GM23338 (cell line): ENCODE data around the gene FKRP. TPM values are rescaled to one million over a fixed set of nuclear protein-coding genes. Genes with fewer than 3 reads are reported as not detected.

Source experiments
- ATAC-seq: fragments of 200-7000 bp; cut with Tn5 transposase; 3 replicates; pipeline ENCODE4 v1.9.1; 2020
- DNase-seq: peaks from one replicate; pipeline ENCODE4 v3.0.0-alpha.2; 2015; ENCODE audit warnings: low spot score
- H2AFZ ChIP-seq: fragments of 200-600 bp; sonication (generic); 2 replicates; pipeline ENCODE4 v1.8.0; 2016; ENCODE audit warnings: antibody characterized with exemption, mild to moderate bottlenecking, moderate library complexity
- H3F3A ChIP-seq: fragments of 200-600 bp; sonication (generic); replicated peaks from 2 replicates; pipeline ENCODE4 v1.8.0; 2017; ENCODE audit warnings: antibody characterized with exemption, mixed run types, low read depth
- H3K27ac ChIP-seq: fragments of 200-600 bp; sonication (generic); 2 replicates; pipeline ENCODE4 v1.6.1; 2016; ENCODE audit warnings: low read depth
- H3K27me3 ChIP-seq: fragments of 200-600 bp; sonication (generic); 2 replicates; pipeline ENCODE4 v1.8.0; 2016; ENCODE audit warnings: mild to moderate bottlenecking, mixed run types, moderate library complexity; ENCODE audit not compliant: insufficient read depth
- H3K36me3 ChIP-seq: fragments of 200-600 bp; sonication (generic); 2 replicates; pipeline ENCODE4 v1.8.0; 2016; ENCODE audit warnings: mild to moderate bottlenecking; ENCODE audit not compliant: insufficient read depth
- H3K4me1 ChIP-seq: fragments of 200-600 bp; sonication (generic); 2 replicates; pipeline ENCODE4 v1.8.0; 2016; ENCODE audit warnings: mild to moderate bottlenecking, moderate library complexity; ENCODE audit not compliant: insufficient read depth
- H3K4me2 ChIP-seq: fragments of 200-600 bp; sonication (generic); 2 replicates; pipeline ENCODE4 v1.7.1; 2017; ENCODE audit warnings: mixed run types
- H3K4me3 ChIP-seq: fragments of 200-600 bp; sonication (generic); 2 replicates; pipeline ENCODE4 v1.6.1; 2016; ENCODE audit warnings: mixed run types
- H3K79me2 ChIP-seq: fragments of 200-600 bp; sonication (generic); replicated peaks from 2 replicates; pipeline ENCODE4 v1.8.0; 2017; ENCODE audit warnings: mild to moderate bottlenecking; ENCODE audit not compliant: insufficient read depth
- H3K9me2 ChIP-seq: fragments of 200-600 bp; sonication (generic); 2 replicates; pipeline ENCODE4 v1.8.0; 2017; ENCODE audit not compliant: insufficient read depth
- H4K20me1 ChIP-seq: fragments of 200-600 bp; sonication (generic); replicated peaks from 2 replicates; pipeline ENCODE4 v1.8.0; 2017; ENCODE audit warnings: mild to moderate bottlenecking; ENCODE audit not compliant: insufficient read depth
- H3K27ac Mint-ChIP-seq: 2 replicates; pipeline ENCODE4 v1.8.0; 2020; ENCODE audit warnings: inconsistent platforms, mild to moderate bottlenecking, moderate library complexity, mixed read lengths
- H3K27me3 Mint-ChIP-seq: 3 replicates; pipeline ENCODE4 v1.8.0; 2022; ENCODE audit warnings: low read depth, mild to moderate bottlenecking, moderate library complexity, mixed read lengths, inconsistent platforms; ENCODE audit not compliant: insufficient read depth, poor library complexity
- H3K36me3 Mint-ChIP-seq: 3 replicates; pipeline ENCODE4 v1.8.0; 2021; ENCODE audit warnings: low read depth, mild to moderate bottlenecking, inconsistent platforms, moderate library complexity, mixed read lengths
- H3K4me1 Mint-ChIP-seq: 3 replicates; pipeline ENCODE4 v1.8.0; 2020; ENCODE audit warnings: mild to moderate bottlenecking, inconsistent platforms, mixed read lengths
- H3K4me3 Mint-ChIP-seq: 3 replicates; pipeline ENCODE4 v1.8.0; 2021; ENCODE audit warnings: moderate library complexity, mild to moderate bottlenecking, inconsistent platforms, mixed read lengths
- H3K9me3 Mint-ChIP-seq: 3 replicates; pipeline ENCODE4 v1.8.0; 2020; ENCODE audit warnings: moderate library complexity, mild to moderate bottlenecking, inconsistent platforms, mixed read lengths
- CREB1 ChIP-seq: fragments of 250-450 bp; sonication (Bioruptor Pico); IDR thresholded peaks from 2 replicates; pipeline ENCODE4 v1.5.0; 2020; ENCODE audit warnings: low read depth, mild to moderate bottlenecking, moderate library complexity
- EZH2 ChIP-seq: fragments of 200-600 bp; sonication (generic); IDR thresholded peaks from one replicate; pipeline ENCODE4 v1.8.0; 2017; ENCODE audit warnings: antibody characterized with exemption, mild to moderate bottlenecking, low read depth; ENCODE audit not compliant: unreplicated experiment
- EZH2phosphoT487 ChIP-seq: fragments of 200-600 bp; sonication (generic); IDR thresholded peaks from one replicate; pipeline ENCODE4 v1.8.1; 2018; ENCODE audit warnings: antibody characterized with exemption; ENCODE audit not compliant: unreplicated experiment
- JUNB ChIP-seq: IDR thresholded peaks from one replicate; pipeline ENCODE4 v1.6.1; 2016; ENCODE audit warnings: antibody characterized with exemption; ENCODE audit not compliant: unreplicated experiment
- NANOG ChIP-seq: IDR thresholded peaks from 2 replicates; pipeline ENCODE4 v1.6.1; 2016; ENCODE audit warnings: antibody characterized with exemption, borderline replicate concordance
- POLR2AphosphoS5 ChIP-seq: IDR thresholded peaks from 2 replicates; pipeline ENCODE4 v1.6.1; 2016; ENCODE audit warnings: antibody characterized with exemption, low read depth
- ZNF114 ChIP-seq: fragments of 250-450 bp; sonication (Bioruptor Pico); IDR thresholded peaks from 2 replicates; pipeline ENCODE4 v1.5.0; 2020; ENCODE audit warnings: mild to moderate bottlenecking, moderate library complexity
- ZNF331 ChIP-seq: fragments of 250-450 bp; sonication (Bioruptor Pico); IDR thresholded peaks from 2 replicates; pipeline ENCODE4 v1.5.0; 2020; ENCODE audit warnings: low read depth, mild to moderate bottlenecking, moderate library complexity
- polyA plus RNA-seq: library from polyadenylated mRNA; unstranded; fragments of >200 nt; fragmentation: Nextera tagmentation; extraction: Ambion mirVana; gene quantifications from 2 replicates; pipeline ENCODE4 v1.2.1, GENCODE V29; 2016
- total RNA-seq: library from RNA; depleted of rRNA; stranded (reverse); fragments of >200 nt; shearing (Covaris generic); gene quantifications from 2 replicates; pipeline ENCODE4 v1.2.3, GENCODE V29; 2014
- TF ChIP-seq, protein P1 (sequence below): fragments of 250-450 bp; sonication (Bioruptor Pico); IDR thresholded peaks from 2 replicates; pipeline ENCODE4 v1.5.0; 2020; ENCODE audit warnings: mild to moderate bottlenecking, moderate library complexity
- TF ChIP-seq, protein P2 (sequence below), 2 experiments: fragments of 200-600 bp in 1 of 2; sonication (generic) in 1 of 2; conservative IDR thresholded peaks; 2 replicates each; pipeline versions ENCODE4 v1.5.1 to v1.6.1; 2016 to 2017; ENCODE audit warnings: antibody characterized with exemption in 2 of 2, low read depth in 2 of 2, mild to moderate bottlenecking in 2 of 2, moderate library complexity in 1 of 2
- TF ChIP-seq, protein P3 (sequence below): IDR thresholded peaks from 2 replicates; pipeline ENCODE4 v1.6.1; 2016; ENCODE audit warnings: antibody characterized with exemption
- TF ChIP-seq, protein P4 (sequence below): IDR thresholded peaks from one replicate; pipeline ENCODE4 v1.6.1; 2018; ENCODE audit warnings: antibody characterized with exemption; ENCODE audit not compliant: unreplicated experiment

FKRP gene
- total and polyA plus RNA-seq, 2 experiments from 2014 or later, result 11.5 to 31.9 TPM

DNA sequence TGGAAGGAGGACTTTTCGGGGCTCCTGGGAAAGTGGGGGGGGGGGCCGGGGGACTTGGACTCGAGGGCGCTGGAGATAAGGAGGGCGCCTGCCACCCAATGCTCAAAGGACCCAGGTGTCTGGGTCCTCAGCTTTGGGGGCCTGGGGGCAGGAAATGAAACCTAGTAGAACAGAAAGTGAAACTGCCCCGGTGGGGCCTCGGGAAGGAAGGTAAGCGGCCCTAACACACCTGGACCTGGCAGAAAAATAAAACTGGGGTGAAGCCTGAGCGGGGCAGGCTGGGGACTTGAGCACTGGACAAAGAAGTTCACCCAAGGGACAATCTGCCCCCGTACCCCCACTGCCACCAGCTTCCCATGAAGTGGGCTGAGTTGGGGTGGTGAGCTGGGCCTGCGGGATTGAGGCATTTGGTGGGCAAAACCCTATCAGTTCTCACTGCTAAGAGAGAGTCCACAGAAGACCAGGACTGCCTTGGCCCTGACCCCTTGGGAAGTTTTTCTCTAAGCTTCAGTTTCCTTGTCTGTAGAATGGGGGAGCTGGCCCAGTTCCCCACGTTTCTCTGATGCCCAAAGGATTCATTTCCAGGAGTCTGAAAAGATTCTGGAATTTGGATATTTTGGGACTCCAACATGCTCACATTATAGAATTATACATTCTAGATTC lies 31.3 kb upstream of the FKRP start:
- Histone ChIP-seq H3K79me2 (peaks cover 33% of the 10 kb centered on the region), H4K20me1 (peaks cover 15% of the 10 kb centered on the region), H3K27me3 (no peaks in the 10 kb centered on the region), H2AFZ (0 out of 2 replicates have a peak overlapping the region, but pooled peaks have one; percentile 44), H3K9me2 (no peaks in the 10 kb centered on the region), H3K36me3 (0 out of 2 replicates have a peak, but pooled peaks cover 8% of the 10 kb centered on the region), H3F3A (peaks cover 28% of the 10 kb centered on the region), H3K27ac (peak overlapping the region; percentile 84), H3K4me1 (peaks cover 28% of the 10 kb centered on the region), H3K4me3 (peak overlapping the region; percentile 97), H3K4me2 (peak overlapping the region; percentile 77)
- peaks cover 20% of the 10 kb centered on the region for H3K27me3 Mint-ChIP-seq
- peak overlapping the region; percentile 94 for H3K27ac Mint-ChIP-seq
- DNase-seq (no peak), ATAC-seq (no peak)
- no peaks in the 10 kb centered on the region for H3K9me3 Mint-ChIP-seq
- H3K4me1 Mint-ChIP-seq, result peaks cover 32% of the 10 kb centered on the region
- H3K4me3 Mint-ChIP-seq, result peak overlapping the region; percentile 97
- H3K36me3 Mint-ChIP-seq, result peaks cover 19% of the 10 kb centered on the region
- TF ChIP-seq, protein P1, sequence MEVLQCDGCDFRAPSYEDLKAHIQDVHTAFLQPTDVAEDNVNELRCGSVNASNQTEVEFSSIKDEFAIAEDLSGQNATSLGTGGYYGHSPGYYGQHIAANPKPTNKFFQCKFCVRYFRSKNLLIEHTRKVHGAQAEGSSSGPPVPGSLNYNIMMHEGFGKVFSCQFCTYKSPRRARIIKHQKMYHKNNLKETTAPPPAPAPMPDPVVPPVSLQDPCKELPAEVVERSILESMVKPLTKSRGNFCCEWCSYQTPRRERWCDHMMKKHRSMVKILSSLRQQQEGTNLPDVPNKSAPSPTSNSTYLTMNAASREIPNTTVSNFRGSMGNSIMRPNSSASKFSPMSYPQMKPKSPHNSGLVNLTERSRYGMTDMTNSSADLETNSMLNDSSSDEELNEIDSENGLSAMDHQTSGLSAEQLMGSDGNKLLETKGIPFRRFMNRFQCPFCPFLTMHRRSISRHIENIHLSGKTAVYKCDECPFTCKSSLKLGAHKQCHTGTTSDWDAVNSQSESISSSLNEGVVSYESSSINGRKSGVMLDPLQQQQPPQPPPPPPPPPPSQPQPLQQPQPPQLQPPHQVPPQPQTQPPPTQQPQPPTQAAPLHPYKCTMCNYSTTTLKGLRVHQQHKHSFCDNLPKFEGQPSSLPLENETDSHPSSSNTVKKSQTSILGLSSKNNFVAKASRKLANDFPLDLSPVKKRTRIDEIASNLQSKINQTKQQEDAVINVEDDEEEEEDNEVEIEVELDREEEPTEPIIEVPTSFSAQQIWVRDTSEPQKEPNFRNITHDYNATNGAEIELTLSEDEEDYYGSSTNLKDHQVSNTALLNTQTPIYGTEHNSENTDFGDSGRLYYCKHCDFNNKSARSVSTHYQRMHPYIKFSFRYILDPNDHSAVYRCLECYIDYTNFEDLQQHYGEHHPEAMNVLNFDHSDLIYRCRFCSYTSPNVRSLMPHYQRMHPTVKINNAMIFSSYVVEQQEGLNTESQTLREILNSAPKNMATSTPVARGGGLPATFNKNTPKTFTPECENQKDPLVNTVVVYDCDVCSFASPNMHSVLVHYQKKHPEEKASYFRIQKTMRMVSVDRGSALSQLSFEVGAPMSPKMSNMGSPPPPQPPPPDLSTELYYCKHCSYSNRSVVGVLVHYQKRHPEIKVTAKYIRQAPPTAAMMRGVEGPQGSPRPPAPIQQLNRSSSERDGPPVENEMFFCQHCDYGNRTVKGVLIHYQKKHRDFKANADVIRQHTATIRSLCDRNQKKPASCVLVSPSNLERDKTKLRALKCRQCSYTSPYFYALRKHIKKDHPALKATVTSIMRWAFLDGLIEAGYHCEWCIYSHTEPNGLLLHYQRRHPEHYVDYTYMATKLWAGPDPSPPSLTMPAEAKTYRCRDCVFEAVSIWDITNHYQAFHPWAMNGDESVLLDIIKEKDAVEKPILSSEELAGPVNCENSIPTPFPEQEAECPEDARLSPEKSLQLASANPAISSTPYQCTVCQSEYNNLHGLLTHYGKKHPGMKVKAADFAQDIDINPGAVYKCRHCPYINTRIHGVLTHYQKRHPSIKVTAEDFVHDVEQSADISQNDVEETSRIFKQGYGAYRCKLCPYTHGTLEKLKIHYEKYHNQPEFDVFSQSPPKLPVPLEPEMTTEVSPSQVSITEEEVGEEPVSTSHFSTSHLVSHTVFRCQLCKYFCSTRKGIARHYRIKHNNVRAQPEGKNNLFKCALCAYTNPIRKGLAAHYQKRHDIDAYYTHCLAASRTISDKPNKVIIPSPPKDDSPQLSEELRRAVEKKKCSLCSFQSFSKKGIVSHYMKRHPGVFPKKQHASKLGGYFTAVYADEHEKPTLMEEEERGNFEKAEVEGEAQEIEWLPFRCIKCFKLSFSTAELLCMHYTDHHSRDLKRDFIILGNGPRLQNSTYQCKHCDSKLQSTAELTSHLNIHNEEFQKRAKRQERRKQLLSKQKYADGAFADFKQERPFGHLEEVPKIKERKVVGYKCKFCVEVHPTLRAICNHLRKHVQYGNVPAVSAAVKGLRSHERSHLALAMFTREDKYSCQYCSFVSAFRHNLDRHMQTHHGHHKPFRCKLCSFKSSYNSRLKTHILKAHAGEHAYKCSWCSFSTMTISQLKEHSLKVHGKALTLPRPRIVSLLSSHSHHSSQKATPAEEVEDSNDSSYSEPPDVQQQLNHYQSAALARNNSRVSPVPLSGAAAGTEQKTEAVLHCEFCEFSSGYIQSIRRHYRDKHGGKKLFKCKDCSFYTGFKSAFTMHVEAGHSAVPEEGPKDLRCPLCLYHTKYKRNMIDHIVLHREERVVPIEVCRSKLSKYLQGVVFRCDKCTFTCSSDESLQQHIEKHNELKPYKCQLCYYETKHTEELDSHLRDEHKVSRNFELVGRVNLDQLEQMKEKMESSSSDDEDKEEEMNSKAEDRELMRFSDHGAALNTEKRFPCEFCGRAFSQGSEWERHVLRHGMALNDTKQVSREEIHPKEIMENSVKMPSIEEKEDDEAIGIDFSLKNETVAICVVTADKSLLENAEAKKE, result no peak
- TF ChIP-seq ZNF331 (CRISPR knock-in tag) (no peak), NANOG (no peak), ZNF114 (CRISPR knock-in tag) (no peak), EZH2phosphoT487 (no peak), POLR2AphosphoS5 (no peak), CREB1 (CRISPR knock-in tag) (no peak), JUNB (no peak), EZH2 (no peak)
- TF ChIP-seq, protein P2, sequence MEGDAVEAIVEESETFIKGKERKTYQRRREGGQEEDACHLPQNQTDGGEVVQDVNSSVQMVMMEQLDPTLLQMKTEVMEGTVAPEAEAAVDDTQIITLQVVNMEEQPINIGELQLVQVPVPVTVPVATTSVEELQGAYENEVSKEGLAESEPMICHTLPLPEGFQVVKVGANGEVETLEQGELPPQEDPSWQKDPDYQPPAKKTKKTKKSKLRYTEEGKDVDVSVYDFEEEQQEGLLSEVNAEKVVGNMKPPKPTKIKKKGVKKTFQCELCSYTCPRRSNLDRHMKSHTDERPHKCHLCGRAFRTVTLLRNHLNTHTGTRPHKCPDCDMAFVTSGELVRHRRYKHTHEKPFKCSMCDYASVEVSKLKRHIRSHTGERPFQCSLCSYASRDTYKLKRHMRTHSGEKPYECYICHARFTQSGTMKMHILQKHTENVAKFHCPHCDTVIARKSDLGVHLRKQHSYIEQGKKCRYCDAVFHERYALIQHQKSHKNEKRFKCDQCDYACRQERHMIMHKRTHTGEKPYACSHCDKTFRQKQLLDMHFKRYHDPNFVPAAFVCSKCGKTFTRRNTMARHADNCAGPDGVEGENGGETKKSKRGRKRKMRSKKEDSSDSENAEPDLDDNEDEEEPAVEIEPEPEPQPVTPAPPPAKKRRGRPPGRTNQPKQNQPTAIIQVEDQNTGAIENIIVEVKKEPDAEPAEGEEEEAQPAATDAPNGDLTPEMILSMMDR (conservative IDR thresholded peaks at IDR 0.05; ENCODE audit: low read depth in 2 of 2), result no peak
- TF ChIP-seq, protein P3, sequence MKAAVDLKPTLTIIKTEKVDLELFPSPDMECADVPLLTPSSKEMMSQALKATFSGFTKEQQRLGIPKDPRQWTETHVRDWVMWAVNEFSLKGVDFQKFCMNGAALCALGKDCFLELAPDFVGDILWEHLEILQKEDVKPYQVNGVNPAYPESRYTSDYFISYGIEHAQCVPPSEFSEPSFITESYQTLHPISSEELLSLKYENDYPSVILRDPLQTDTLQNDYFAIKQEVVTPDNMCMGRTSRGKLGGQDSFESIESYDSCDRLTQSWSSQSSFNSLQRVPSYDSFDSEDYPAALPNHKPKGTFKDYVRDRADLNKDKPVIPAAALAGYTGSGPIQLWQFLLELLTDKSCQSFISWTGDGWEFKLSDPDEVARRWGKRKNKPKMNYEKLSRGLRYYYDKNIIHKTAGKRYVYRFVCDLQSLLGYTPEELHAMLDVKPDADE, result no peak
- TF ChIP-seq, protein P4, sequence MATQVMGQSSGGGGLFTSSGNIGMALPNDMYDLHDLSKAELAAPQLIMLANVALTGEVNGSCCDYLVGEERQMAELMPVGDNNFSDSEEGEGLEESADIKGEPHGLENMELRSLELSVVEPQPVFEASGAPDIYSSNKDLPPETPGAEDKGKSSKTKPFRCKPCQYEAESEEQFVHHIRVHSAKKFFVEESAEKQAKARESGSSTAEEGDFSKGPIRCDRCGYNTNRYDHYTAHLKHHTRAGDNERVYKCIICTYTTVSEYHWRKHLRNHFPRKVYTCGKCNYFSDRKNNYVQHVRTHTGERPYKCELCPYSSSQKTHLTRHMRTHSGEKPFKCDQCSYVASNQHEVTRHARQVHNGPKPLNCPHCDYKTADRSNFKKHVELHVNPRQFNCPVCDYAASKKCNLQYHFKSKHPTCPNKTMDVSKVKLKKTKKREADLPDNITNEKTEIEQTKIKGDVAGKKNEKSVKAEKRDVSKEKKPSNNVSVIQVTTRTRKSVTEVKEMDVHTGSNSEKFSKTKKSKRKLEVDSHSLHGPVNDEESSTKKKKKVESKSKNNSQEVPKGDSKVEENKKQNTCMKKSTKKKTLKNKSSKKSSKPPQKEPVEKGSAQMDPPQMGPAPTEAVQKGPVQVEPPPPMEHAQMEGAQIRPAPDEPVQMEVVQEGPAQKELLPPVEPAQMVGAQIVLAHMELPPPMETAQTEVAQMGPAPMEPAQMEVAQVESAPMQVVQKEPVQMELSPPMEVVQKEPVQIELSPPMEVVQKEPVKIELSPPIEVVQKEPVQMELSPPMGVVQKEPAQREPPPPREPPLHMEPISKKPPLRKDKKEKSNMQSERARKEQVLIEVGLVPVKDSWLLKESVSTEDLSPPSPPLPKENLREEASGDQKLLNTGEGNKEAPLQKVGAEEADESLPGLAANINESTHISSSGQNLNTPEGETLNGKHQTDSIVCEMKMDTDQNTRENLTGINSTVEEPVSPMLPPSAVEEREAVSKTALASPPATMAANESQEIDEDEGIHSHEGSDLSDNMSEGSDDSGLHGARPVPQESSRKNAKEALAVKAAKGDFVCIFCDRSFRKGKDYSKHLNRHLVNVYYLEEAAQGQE, result no peak
